Dermis blood vessel endothelial cell (primary cell): Measurements from ENCODE around the gene STAB2. TPM values are rescaled to one million over a fixed set of nuclear protein-coding genes. Genes with fewer than 3 reads are reported as not detected.

Source experiments
- DNase-seq: peaks from one replicate; pipeline ENCODE4 v3.0.0; 2010
- total RNA-seq: library from RNA; depleted of rRNA; stranded (reverse); fragments of >200 nt; gene quantifications from 2 replicates; pipeline ENCODE4 v1.2.3, GENCODE V29; 2014

STAB2 gene
- total RNA-seq, 1 donor from 2014 or later: 3.7 TPM

- no peak for DNase-seq
These were observed 69.2 kb downstream of the STAB2 start for GRCh38 chr12:103656291-103656690.

GRCh38 chr12:103657331-103657730, 70.3 kb downstream of the STAB2 start:
- no peak for DNase-seq

DNA sequence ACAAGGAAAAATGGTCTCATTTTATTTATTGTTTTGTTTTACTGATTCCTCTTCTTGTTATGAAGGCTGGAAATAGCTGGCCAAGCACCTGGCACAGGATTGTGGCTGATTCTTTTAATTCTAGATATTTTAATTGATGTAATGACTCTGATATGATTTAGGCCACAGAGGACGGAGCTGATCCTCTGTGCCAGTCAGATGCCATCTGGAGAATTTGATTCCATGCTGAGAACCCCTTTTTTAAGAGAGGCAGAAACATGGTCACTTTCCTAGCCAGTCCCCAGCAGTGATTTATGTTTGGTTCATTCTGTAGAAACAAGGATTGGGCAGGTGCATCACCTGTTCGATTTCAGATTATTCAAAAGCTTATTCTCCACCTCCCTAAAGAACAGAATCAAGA, 77.6 kb downstream of the STAB2 start:
- DNase-seq: no peak

GRCh38 chr12:103665971-103666370, 78.9 kb downstream of the STAB2 start:
- DNase-seq: no peak

DNA sequence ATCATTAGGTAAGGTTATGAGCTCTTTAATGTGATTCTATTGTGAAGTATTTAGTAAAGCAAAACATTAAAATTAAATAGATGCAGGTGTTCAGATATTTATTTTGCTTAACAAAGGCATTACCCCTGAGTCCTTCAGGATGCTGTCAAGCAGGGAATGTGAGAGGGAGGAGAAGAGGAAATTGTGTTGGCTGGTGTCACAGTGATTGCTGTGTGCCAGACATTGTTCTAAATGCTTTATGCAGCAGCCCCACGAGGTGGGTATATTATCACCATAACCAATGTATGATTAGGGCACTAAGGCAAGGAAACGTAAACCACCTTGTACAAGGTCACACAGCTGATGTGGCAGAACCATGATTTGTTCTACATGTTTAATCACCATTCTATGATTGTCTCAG, 80.1 kb downstream of the STAB2 start:
- DNase-seq: no peak

DNA sequence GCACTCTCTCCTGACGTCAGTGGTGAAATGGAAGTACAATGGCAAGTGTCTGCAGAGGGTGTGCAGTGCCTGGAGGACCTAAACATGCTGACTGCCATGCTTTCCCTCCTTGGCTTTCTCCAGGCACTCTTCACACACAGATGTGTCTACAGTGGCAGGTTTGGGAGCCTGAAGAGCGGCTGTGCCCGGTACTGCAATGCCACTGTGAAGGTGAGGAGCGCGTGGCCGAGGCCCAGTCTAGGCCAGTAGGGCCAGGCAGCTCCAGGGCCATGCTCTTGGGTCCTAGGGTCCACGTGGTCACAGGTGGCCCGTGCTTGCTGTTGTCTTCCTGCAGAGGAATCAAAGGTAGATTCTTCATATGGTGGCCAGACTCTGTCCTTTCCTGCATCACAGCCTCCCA, 81.4 kb downstream of the STAB2 start:
- DNase-seq: no peak

GRCh38 chr12:103671367-103671766, 84.3 kb downstream of the STAB2 start:
- no peak for DNase-seq

DNA sequence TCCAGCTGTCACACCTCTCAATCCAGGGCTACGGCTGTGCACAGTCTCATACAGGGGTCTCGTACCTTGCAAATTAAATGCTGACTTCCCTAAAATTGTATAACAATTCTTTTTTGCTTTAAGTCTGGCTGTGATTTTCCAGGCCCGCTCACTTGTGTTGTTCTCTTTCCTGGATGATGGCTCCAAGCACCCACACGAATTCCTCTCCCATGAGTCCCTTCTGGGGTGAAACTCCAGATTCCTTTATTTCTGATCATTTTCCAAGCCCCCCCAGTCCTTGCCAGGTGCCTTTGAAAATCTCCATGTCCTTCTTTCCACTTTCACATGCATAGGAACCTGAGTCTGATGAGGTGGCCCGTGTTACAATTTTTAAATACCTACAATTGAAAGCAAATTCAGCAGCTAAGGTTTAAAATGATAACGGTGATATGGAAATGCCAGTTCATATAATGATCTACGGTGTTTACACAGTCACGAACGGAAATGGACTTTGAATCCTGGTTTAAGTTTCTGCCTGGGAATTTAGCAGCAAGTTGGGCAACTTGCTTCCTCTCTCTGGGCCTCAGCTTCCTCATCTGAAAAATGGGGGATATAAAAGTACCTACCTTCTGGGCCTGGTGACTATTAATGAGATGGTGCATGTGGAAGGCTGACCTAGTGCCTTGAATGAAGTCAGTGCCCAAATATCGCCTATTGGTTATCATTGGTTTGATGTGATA, 85.5 kb downstream of the STAB2 start:
- DNase-seq: no peak

GRCh38 chr12:103673487-103673886, 86.4 kb downstream of the STAB2 start:
- no peak for DNase-seq

GRCh38 chr12:103673891-103674375, 86.9 kb downstream of the STAB2 start:
- no peak for DNase-seq

DNA sequence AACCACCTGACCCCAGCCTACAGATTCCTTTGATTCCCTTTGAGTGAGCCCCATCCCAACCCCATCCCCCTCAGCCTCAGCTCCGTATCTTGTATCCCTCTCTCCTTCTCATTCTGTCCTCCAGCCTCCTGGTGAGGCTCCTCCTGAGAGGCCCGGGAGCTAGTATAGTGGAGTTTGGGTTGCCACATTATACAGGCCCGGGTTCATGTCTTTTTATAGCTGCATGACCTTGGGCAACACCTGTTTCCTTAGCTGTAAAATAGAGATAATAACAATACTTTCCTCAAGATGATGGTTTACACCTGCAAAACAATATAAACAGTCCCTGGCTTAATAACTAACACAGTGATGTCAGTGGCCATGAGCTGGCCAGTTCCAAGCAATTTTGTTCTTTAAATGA, 89.8 kb downstream of the STAB2 start:
- DNase-seq: peak; percentile 6

DNA sequence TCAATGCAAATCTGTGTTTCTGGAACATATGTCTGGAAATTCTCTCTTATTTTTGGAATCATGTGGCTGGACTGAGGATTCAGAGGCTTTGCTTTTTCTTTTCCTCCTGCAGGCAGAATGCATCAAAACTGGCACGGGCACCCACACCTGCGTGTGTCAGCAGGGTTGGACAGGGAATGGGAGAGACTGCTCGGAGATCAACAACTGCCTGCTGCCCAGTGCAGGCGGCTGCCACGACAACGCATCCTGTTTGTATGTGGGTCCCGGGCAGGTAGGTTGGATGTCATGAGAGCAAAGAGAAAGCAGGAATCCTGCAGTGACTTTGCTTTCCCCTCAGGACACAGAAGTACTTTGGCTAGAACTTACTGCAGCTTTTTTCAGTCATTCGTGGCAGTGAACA, 90.3 kb downstream of the STAB2 start:
- DNase-seq: peak; percentile 11

- no peak for DNase-seq
These were observed 90.8 kb downstream of the STAB2 start for GRCh38 chr12:103677905-103678304.

GRCh38 chr12:103679421-103680170, 92.5 kb downstream of the STAB2 start:
- no peak for DNase-seq

GRCh38 chr12:103680591-103681141, 93.6 kb downstream of the STAB2 start:
- no peak for DNase-seq

DNA sequence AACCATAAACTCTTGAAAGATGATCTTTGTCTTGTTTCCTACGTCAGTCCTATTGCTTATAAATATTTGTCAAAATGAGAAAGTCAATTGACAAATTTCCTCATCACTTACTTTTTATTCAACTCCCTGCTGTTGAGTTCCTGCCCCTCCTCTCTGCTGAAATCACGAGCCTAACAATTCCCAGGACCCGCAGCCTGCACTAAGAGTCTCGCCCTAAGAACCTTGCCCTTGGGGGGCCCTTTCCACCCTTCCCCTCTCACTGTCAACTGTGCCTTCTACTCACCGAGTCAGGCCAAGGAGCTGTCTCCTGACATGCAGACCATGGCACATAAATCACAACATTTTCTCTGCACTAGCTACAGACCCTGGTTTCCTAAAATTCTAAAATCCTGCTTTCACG, 99.0 kb downstream of the STAB2 start:
- no peak for DNase-seq

DNA sequence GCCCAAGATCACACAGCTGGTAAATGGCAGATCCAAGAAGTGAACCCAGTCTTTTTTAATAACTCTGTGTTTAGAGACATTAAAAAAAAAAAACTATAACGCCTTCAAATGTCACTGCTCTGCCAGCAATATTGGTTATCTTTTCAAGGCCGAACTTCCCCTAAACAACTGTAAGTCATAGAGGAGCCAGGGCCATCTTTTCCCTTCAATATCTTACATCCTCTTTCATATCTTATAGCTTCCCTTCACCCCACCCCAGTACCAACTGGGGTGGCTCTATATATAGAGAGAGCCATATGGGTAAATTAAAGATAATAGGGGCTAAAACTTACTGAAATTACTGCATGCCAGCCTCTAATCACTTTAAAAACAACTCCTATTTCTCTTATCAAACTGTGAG, 100.2 kb downstream of the STAB2 start:
- no peak for DNase-seq

GRCh38 chr12:103688376-103689063, 101.4 kb downstream of the STAB2 start:
- no peak for DNase-seq

- no peak for DNase-seq
These were observed 103.4 kb downstream of the STAB2 start for GRCh38 chr12:103690426-103690825.

GRCh38 chr12:103691063-103691462, 104.0 kb downstream of the STAB2 start:
- DNase-seq: no peak

- DNase-seq: no peak
These were observed 109.0 kb downstream of the STAB2 start for GRCh38 chr12:103696101-103696500.

DNA sequence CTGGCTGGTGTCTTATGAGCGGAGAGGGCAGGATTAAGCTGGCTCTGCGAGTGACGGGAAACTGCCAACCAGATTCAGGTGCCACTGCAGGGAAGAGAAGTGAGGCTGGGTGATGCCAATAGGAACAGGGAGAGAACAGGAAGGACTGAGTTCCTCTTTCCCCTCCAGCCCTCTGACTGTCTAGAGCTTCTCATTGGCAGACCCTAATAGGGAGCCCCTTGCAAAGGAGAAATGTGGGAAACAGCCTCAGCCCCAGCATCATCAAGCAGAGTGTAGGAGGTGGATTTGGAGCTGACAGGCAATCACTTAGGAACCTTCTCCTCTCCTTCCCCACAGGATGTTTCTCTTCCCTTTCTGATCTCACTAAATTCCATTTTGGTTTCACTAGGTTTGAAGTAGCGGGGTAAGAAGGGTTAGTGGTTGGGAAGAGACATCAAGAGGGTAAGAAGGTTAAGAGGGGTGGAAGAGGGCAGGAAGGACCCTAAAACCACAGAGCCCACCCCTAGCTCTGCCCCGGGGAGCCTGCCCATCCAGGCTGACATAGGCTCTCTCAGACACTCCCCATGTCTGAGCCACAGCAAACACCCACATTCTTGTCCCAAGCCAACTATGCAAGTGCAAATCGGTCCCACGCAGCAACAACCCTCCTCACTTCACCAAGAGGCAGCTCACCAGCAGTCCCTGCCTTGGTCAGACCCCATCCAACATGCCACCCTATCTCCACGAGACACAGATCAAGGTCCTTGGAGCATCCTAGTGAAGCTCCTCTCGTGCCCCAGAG, 111.1 kb downstream of the STAB2 start:
- DNase-seq: no peak
